ENCODE measurements around the gene DNAJC21. TPM values are rescaled to one million over a fixed set of nuclear protein-coding genes. Genes with fewer than 3 reads are reported as not detected.

DNAJC21 gene
- total and polyA plus RNA-seq, 9 of the 15 experiments (the other 6 are each of a cell fraction or from before 2014, with no cell fraction given), result 26.6 to 105 (median 70.7) TPM

DNA sequence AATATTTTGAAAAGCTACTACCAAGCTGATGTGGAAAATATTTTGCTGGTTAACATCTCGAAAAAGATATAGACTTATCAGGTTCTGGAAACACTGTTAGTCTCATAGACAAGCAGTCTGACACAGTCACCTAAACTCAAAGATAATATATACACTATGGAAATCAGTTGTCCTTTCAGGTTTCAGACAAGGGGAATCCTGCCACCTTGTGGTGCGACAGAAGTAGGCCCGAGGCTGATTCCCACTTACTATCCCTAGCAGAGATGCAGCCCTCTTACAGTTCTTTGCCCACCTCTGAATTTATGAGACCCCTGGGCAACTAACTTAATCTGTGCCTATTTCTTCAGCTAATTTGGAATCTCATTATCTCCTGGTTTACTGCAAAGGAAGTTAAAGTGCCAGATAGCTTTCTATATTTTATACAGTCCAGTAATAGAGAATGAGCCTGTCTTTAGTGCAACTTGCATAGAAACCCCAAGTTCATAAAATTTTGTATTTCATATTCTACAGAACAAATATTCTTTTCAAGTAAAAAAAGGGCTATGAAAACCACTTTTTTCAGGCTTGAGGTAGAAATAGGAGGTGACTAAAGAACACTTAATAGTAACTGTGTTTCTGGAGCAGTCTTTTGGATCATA is 31.0 kb upstream of the DNAJC21 start (continued):
- peak; percentile 93 for TF ChIP-seq REST (IDR thresholded peaks at IDR 0.05; ENCODE audit: borderline replicate concordance)
- no peak for TF ChIP-seq REST (CRISPR knock-in tag; IDR thresholded peaks at IDR 0.05; ENCODE audit: low read depth)
